PFSK-1 (cell line): ENCODE measurements around the gene LSAMP.

ENCODE experiments used
- FOXP2 ChIP-seq: optimal IDR thresholded peaks from 2 replicates; pipeline ENCODE3; 2011; ENCODE audit warnings: borderline replicate concordance, control low read depth, inconsistent platforms; ENCODE audit not compliant: insufficient read depth; ENCODE audit errors: extremely low read length, extremely low read depth
- POLR2AphosphoS5 ChIP-seq: IDR thresholded peaks from 2 replicates; pipeline ENCODE4 v1.6.1; 2012; ENCODE audit warnings: low read depth, mild to moderate bottlenecking, control low read depth, low read length, moderate library complexity
- SIN3A ChIP-seq: IDR thresholded peaks from 2 replicates; pipeline ENCODE4 v1.6.1; 2012; ENCODE audit warnings: mild to moderate bottlenecking, low read length, moderate library complexity, borderline replicate concordance; ENCODE audit not compliant: insufficient read depth
- TAF1 ChIP-seq: IDR thresholded peaks from 2 replicates; pipeline ENCODE4 v1.6.1; 2012; ENCODE audit warnings: low read length, control low read depth, borderline replicate concordance; ENCODE audit not compliant: insufficient read depth
- TF ChIP-seq, protein P1 (sequence below), 2 experiments: IDR thresholded peaks; 2 replicates each; pipeline versions ENCODE4 v1.6.1 to v1.8.0; 2011 to 2012; ENCODE audit warnings: low read depth in 2 of 2, low read length in 2 of 2, control low read depth in 1 of 2, inconsistent platforms in 1 of 2, mild to moderate bottlenecking in 1 of 2, moderate library complexity in 1 of 2; ENCODE audit not compliant: insufficient read depth in 1 of 2

The LSAMP gene

DNA sequence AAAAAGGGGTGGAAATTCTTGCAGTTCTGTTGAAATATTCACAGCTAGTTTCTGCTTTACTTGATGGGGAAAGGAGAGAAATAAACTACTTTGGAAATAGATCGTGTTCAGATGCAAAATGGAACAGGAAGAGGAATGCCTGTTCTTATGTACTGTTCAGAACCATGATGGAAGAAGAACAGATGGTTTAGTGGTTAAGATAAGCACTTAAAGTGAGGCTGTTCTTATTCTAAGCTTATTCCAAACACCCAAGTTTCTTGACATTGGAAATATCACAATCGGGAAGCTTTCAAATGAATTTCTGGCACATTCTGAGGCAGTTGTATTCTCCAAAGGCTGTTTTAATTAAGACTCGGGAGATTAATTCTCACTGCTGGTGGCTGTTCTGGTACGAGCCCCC is 228.5 kb downstream of the LSAMP start:
- TF ChIP-seq TAF1, result no peak
- TF ChIP-seq POLR2AphosphoS5, result no peak
- TF ChIP-seq FOXP2, result no peak
- TF ChIP-seq, protein P1, sequence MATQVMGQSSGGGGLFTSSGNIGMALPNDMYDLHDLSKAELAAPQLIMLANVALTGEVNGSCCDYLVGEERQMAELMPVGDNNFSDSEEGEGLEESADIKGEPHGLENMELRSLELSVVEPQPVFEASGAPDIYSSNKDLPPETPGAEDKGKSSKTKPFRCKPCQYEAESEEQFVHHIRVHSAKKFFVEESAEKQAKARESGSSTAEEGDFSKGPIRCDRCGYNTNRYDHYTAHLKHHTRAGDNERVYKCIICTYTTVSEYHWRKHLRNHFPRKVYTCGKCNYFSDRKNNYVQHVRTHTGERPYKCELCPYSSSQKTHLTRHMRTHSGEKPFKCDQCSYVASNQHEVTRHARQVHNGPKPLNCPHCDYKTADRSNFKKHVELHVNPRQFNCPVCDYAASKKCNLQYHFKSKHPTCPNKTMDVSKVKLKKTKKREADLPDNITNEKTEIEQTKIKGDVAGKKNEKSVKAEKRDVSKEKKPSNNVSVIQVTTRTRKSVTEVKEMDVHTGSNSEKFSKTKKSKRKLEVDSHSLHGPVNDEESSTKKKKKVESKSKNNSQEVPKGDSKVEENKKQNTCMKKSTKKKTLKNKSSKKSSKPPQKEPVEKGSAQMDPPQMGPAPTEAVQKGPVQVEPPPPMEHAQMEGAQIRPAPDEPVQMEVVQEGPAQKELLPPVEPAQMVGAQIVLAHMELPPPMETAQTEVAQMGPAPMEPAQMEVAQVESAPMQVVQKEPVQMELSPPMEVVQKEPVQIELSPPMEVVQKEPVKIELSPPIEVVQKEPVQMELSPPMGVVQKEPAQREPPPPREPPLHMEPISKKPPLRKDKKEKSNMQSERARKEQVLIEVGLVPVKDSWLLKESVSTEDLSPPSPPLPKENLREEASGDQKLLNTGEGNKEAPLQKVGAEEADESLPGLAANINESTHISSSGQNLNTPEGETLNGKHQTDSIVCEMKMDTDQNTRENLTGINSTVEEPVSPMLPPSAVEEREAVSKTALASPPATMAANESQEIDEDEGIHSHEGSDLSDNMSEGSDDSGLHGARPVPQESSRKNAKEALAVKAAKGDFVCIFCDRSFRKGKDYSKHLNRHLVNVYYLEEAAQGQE (IDR thresholded peaks at IDR 0.05; ENCODE audit: insufficient read depth in 1 of 2, low read depth in 2 of 2, low read length in 2 of 2), result no peak
- no peak for TF ChIP-seq SIN3A

- TF ChIP-seq, protein P1 (IDR thresholded peaks at IDR 0.05; ENCODE audit: insufficient read depth in 1 of 2, low read depth in 2 of 2, low read length in 2 of 2), result no peak
- TF ChIP-seq TAF1 (no peak), POLR2AphosphoS5 (no peak)
Observed at GRCh38 chr3:116211901-116212300, 233.4 kb downstream of the LSAMP start.

GRCh38 chr3:116200956-116201690 is 244.2 kb downstream of the LSAMP start:
- TF ChIP-seq FOXP2, result no peak
- TF ChIP-seq TAF1, result no peak
- no peak for TF ChIP-seq SIN3A
- TF ChIP-seq POLR2AphosphoS5, result no peak

GRCh38 chr3:116199063-116199462 is 246.2 kb downstream of the LSAMP start:
- no peak for TF ChIP-seq FOXP2
- TF ChIP-seq, protein P1 (IDR thresholded peaks at IDR 0.05; ENCODE audit: insufficient read depth in 1 of 2, low read depth in 2 of 2, low read length in 2 of 2), result no peak
- TF ChIP-seq TAF1, result no peak
- TF ChIP-seq SIN3A, result no peak
- TF ChIP-seq POLR2AphosphoS5, result no peak

GRCh38 chr3:116198087-116198486 is 247.2 kb downstream of the LSAMP start:
- TF ChIP-seq FOXP2, result no peak
- no peak for TF ChIP-seq SIN3A
- TF ChIP-seq, protein P1 (IDR thresholded peaks at IDR 0.05; ENCODE audit: insufficient read depth in 1 of 2, low read depth in 2 of 2, low read length in 2 of 2), result no peak
- no peak for TF ChIP-seq TAF1
- TF ChIP-seq POLR2AphosphoS5, result no peak
